Loucy (cell line): ENCODE data around the gene DSC1.

ENCODE experiments used
- H2AFZ ChIP-seq: fragments of 200-600 bp; sonication (generic); 2 replicates; pipeline ENCODE4 v1.6.0; 2016; ENCODE audit warnings: antibody characterized with exemption, mild to moderate bottlenecking, low read length, moderate library complexity
- H3F3A ChIP-seq: fragments of 200-600 bp; 2 replicates; pipeline ENCODE4 v1.6.0; 2016; ENCODE audit warnings: antibody characterized with exemption, low read depth, mild to moderate bottlenecking
- H3K27me3 ChIP-seq: fragments of 200-600 bp; sonication (generic); 2 replicates; pipeline ENCODE4 v1.6.1; 2014; ENCODE audit warnings: low read length, mild to moderate bottlenecking; ENCODE audit not compliant: insufficient read depth, poor library complexity, severe bottlenecking
- H3K36me3 ChIP-seq: fragments of 200-600 bp; sonication (generic); 2 replicates; pipeline ENCODE4 v1.6.1; 2016; ENCODE audit warnings: low read length; ENCODE audit not compliant: insufficient read depth
- H3K4me1 ChIP-seq: fragments of 200-600 bp; sonication (generic); 2 replicates; pipeline ENCODE4 v1.5.1; 2014; ENCODE audit warnings: low read length, mild to moderate bottlenecking; ENCODE audit not compliant: insufficient read depth, poor library complexity, severe bottlenecking
- H3K4me2 ChIP-seq: fragments of 200-600 bp; sonication (generic); 2 replicates; pipeline ENCODE4 v1.6.0; 2014; ENCODE audit warnings: antibody characterized with exemption, low read length, low read depth, mild to moderate bottlenecking; ENCODE audit not compliant: poor library complexity, severe bottlenecking
- H3K4me3 ChIP-seq: fragments of 200-600 bp; sonication (generic); 2 replicates; pipeline ENCODE4 v1.5.1; 2014; ENCODE audit warnings: low read length, mild to moderate bottlenecking, mixed read lengths; ENCODE audit not compliant: poor library complexity, severe bottlenecking
- H3K79me2 ChIP-seq: fragments of 200-600 bp; sonication (generic); 2 replicates; pipeline ENCODE4 v1.6.1; 2014; ENCODE audit warnings: low read length; ENCODE audit not compliant: insufficient read depth
- H3K9ac ChIP-seq: fragments of 200-600 bp; sonication (generic); 2 replicates; pipeline ENCODE4 v1.6.0; 2014; ENCODE audit warnings: mild to moderate bottlenecking, low read depth, low read length, moderate library complexity; ENCODE audit not compliant: poor library complexity, severe bottlenecking
- H3K9me2 ChIP-seq: fragments of 200-600 bp; sonication (generic); replicated peaks from 2 replicates; pipeline ENCODE4 v1.6.1; 2016; ENCODE audit warnings: low read depth, low read length, mixed read lengths
- H3K9me3 ChIP-seq: fragments of 200-600 bp; sonication (generic); 2 replicates; pipeline ENCODE4 v1.6.1; 2014; ENCODE audit warnings: mild to moderate bottlenecking, antibody characterized with exemption, low read length, low read depth; ENCODE audit not compliant: insufficient read depth
- H4K20me1 ChIP-seq: fragments of 200-600 bp; sonication (generic); 2 replicates; pipeline ENCODE4 v1.6.0; 2014; ENCODE audit warnings: antibody characterized with exemption, low read length, mild to moderate bottlenecking; ENCODE audit not compliant: insufficient read depth, poor library complexity, severe bottlenecking
- CTCF ChIP-seq: fragments of 200-600 bp; sonication (generic); conservative IDR thresholded peaks from 2 replicates; pipeline ENCODE4 v1.5.1; 2014; ENCODE audit warnings: mild to moderate bottlenecking, antibody characterized with exemption, low read length
- EZH2phosphoT487 ChIP-seq: fragments of 200-600 bp; IDR thresholded peaks from 2 replicates; pipeline ENCODE4 v1.6.1; 2018; ENCODE audit warnings: antibody characterized with exemption, mild to moderate bottlenecking, moderate library complexity, borderline replicate concordance

DSC1 gene

DNA sequence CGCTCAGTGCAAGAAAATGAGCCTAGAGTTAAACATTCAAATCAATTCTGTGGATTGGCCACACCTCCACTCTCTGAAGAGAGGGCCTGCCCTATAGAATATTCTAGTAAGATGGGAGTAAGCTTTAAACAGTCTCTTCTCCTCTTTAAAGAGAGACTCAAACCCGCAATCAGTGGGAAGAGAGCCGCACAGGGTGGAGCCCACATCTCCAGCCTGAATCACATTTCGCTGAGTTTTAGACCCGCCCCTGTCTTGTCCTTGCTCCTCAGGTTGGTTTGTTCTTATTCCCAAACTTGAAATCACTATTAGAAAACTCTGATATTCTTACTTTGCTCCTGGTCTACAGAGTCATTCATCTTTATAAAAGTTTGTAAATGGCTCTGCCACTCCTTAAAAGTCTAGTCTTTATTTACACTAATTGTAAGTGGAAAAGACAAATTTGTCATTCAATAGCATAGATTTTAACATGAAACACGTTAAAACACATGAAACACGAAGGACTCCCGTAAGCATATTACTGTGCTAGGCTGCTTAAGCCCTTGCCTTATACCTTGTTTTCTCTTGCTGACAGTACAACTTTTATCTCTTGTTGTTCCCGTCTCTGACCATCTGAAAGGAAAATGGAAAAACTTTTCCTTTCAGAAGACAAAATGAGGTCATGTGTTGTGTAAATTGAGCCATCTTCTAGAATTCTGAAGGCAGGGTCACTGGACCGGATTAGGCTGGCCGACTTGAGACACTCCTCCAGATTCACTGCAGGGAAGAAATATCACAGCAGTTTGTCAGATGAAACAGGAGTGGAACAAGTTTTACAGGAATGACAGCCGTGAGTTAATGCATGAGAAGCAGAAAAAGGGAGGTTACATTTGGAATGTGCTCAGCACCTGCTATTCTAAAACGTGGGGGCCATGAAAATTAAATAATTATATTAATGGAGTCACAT, 5.6 kb downstream of the DSC1 start:
- H3K36me3 ChIP-seq = no peaks in the 10 kb centered on the region
- H3K4me1 ChIP-seq = no peaks in the 10 kb centered on the region
- no peak overlapping the region for H3K4me2 ChIP-seq
- no peaks in the 10 kb centered on the region for H4K20me1 ChIP-seq
- no peak overlapping the region for H3K4me3 ChIP-seq
- H3K9ac ChIP-seq = no peak overlapping the region
- H3F3A ChIP-seq = no peaks in the 10 kb centered on the region
- H3K9me2 ChIP-seq = no peaks in the 10 kb centered on the region
- no peak for TF ChIP-seq CTCF
- TF ChIP-seq EZH2phosphoT487 = no peak
- H3K27me3 ChIP-seq = no peaks in the 10 kb centered on the region
- H3K79me2 ChIP-seq = no peaks in the 10 kb centered on the region
- no peaks in the 10 kb centered on the region for H3K9me3 ChIP-seq
- no peak overlapping the region for H2AFZ ChIP-seq

GRCh38 chr18:31155498-31155897, 7.2 kb downstream of the DSC1 start:
- H3K9me2 ChIP-seq = no peaks in the 10 kb centered on the region
- H3K4me3 ChIP-seq = no peak overlapping the region
- H3K9ac ChIP-seq = no peak overlapping the region
- H3K4me2 ChIP-seq = no peak overlapping the region
- H3K4me1 ChIP-seq = no peaks in the 10 kb centered on the region
- no peak overlapping the region for H2AFZ ChIP-seq
- H3K36me3 ChIP-seq = no peaks in the 10 kb centered on the region
- H3F3A ChIP-seq = no peaks in the 10 kb centered on the region
- TF ChIP-seq EZH2phosphoT487 = no peak
- H3K79me2 ChIP-seq = no peaks in the 10 kb centered on the region
- no peaks in the 10 kb centered on the region for H3K9me3 ChIP-seq
- no peaks in the 10 kb centered on the region for H3K27me3 ChIP-seq
- no peaks in the 10 kb centered on the region for H4K20me1 ChIP-seq

DNA sequence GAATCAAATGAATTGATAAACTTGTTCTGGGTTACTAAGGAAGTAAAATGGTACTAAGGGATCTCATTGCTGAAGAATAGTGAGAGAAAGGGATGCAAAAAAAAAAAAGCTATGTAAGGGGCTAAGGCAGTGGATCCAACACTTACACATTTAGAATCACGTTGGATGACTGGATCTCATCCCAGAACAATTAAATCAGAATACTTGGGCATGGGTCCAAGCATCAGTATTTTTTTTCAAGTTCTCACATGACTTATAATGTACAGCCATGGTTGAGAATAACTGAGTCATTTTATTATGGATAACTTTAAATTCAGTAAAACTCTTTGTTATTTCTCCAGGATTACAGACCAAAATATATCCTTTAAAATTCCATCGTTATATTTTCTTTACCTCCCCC, 8.5 kb downstream of the DSC1 start:
- no peaks in the 10 kb centered on the region for H3K36me3 ChIP-seq
- H3K9me2 ChIP-seq = no peaks in the 10 kb centered on the region
- no peaks in the 10 kb centered on the region for H4K20me1 ChIP-seq
- no peaks in the 10 kb centered on the region for H3K27me3 ChIP-seq
- H3K4me1 ChIP-seq = no peaks in the 10 kb centered on the region
- H3K9me3 ChIP-seq = no peaks in the 10 kb centered on the region
- H3K4me3 ChIP-seq = no peak overlapping the region
- TF ChIP-seq EZH2phosphoT487 = no peak
- no peak for TF ChIP-seq CTCF
- H2AFZ ChIP-seq = no peak overlapping the region
- H3K79me2 ChIP-seq = no peaks in the 10 kb centered on the region
- H3K4me2 ChIP-seq = no peak overlapping the region
- H3F3A ChIP-seq = no peaks in the 10 kb centered on the region
- H3K9ac ChIP-seq = no peak overlapping the region

- H3K4me2 ChIP-seq = no peak overlapping the region
- no peaks in the 10 kb centered on the region for H3K27me3 ChIP-seq
- no peaks in the 10 kb centered on the region for H3F3A ChIP-seq
- no peak overlapping the region for H3K4me3 ChIP-seq
- no peaks in the 10 kb centered on the region for H3K9me2 ChIP-seq
- no peaks in the 10 kb centered on the region for H3K4me1 ChIP-seq
- TF ChIP-seq EZH2phosphoT487 (no peak), CTCF (no peak)
- no peaks in the 10 kb centered on the region for H3K36me3 ChIP-seq
- H3K9me3 ChIP-seq = no peaks in the 10 kb centered on the region
- H3K79me2 ChIP-seq = no peaks in the 10 kb centered on the region
- no peaks in the 10 kb centered on the region for H4K20me1 ChIP-seq
- no peak overlapping the region for H3K9ac ChIP-seq
- no peak overlapping the region for H2AFZ ChIP-seq
Observed at GRCh38 chr18:31149351-31149750, 13.3 kb downstream of the DSC1 start.
